Fibroblast of the conjunctiva (primary cell): ENCODE results near the gene SFT2D2.

Experiments used
- DNase-seq: peaks from one replicate; pipeline ENCODE4 v3.0.0-alpha.2; 2010; ENCODE audit warnings: low read depth

SFT2D2 gene

DNA sequence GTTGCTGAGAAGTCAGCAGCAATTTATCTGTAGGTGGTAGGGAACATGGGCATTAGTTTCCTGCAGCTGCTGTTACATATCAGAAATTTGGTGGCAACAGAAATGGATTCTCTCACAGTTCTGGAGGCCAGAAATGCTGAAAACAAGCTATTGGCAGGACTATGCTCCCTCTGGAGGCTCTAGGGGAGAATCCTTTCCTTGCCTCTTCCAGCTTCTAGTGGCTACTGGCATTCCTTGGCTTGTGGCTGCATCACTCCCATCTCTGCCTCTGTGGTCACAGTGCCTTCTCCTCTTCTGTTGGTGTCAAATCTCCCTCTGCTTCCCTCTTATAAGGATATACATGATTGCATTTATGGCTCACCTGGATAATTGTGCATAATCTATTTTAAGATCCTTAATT, 2.5 kb upstream of the SFT2D2 start:
- DNase-seq: no peak

DNA sequence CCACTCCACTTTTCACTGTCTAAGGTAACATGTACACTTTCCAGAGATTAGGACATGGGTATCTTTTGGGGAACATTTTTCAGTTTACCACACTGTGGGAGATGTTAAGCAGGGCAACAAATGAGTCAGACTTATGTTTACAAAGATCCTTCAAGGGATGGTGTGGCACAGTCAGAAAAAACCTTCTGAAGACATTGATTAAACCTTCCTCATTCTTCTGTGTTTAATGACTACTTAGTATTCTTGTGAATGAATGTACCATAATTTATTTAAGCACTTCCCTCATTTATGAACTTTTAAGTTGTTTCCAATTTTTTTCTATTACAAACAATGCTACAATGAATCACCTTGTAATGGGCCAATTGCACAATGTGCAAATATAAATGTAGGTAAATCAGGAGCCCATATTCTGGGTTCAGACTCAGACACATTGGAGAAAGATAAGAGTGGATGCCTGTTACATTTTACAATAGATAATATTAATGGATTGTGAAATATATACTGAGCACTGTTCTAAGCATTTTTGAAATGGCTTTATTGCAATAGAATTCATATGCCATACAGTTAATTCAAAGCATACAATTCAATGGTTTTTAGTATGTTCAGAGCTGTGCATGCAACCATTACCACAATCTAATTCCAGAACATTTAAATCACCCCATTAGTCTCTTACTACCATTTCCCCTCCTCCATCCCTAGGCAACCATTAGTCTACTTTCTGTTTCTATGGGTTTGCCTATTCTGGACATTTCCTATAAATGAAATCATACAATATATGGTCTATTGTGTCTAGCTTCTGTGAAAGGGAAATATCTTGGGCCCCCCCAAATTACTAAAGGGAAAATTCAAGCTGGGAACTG, 1.9 kb upstream of the SFT2D2 start:
- no peak for DNase-seq

DNA sequence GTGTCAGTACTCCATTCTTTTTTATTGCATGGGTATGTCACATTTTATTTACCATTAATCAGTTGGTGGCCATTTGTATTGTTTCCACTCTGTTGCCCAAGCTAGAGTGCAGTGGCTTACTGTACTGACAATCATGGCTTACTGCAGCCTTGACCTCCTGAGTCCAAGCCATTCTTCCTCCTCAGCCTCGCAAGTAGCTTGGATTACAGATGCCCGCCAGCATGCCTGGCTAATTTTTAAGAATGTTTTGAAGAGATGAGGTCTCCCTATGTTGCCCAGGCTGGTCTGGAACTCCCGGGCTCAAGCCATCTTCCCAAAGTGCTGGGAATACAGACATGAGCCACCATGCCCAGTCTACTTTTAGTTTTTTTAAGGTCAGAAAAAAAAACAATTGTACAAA, 813 bp upstream of the SFT2D2 start:
- no peak for DNase-seq

DNA sequence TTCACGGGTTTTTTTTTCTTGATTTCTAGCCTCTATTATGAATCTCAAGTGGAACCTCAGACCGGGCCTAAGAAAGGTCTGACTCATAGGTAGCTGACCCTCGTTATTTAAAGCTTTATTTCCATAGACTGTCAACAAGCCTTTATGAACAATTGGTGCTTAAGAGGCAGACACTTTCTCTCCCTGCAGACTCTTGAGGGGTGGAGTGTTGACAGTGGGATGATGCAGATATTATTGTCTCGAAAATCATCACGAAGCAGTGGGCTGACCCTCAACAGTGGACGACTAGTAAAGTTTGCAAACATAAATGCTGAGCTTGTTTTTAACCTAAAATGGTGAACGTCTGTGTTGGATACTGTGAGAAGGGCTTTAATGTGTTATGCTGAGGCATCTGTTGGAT, 1.8 kb downstream of the SFT2D2 start:
- no peak for DNase-seq

- no peak for DNase-seq
Observed at GRCh38 chr1:168229893-168230292, 4.1 kb downstream of the SFT2D2 start.

DNA sequence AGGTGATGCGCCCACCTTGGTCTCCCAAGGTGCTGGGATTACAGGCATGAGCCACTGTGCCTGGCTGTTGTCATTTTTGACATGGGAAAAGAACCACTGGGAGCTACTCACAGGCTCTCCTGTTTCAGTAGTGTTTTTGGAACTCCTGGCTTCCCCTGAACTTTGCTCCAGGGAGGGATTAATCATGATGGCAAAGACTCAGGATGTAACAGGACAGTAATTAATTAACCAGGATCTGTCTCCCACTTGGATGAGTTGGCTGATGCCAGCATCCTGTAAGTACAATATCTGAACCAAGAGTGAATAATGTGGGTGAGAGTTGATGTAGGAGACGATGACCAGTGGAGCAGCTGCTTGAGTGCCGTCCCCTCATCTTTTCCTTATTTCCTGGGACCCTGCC, 4.9 kb downstream of the SFT2D2 start:
- no peak for DNase-seq

GRCh38 chr1:168234846-168235547, 9.2 kb downstream of the SFT2D2 start:
- DNase-seq: no peak

DNA sequence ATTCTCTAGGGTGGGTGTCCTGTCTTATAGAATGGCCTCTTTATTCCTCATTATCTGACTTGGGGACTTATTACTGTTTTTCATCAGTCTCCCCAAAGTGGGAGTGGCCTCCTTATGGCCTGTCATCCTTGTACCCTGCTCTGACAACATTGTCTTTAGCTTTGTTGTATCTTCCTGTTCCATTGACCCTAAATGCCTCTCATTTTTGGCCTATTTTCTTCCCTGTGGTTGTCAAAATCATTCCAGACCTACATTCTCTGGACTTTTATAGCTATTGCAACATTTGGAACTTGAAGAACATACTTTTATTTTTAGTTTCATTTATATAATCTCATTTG, 9.7 kb downstream of the SFT2D2 start:
- DNase-seq: no peak

- no peak for DNase-seq
Observed at GRCh38 chr1:168235937-168236336, 10.1 kb downstream of the SFT2D2 start.

DNA sequence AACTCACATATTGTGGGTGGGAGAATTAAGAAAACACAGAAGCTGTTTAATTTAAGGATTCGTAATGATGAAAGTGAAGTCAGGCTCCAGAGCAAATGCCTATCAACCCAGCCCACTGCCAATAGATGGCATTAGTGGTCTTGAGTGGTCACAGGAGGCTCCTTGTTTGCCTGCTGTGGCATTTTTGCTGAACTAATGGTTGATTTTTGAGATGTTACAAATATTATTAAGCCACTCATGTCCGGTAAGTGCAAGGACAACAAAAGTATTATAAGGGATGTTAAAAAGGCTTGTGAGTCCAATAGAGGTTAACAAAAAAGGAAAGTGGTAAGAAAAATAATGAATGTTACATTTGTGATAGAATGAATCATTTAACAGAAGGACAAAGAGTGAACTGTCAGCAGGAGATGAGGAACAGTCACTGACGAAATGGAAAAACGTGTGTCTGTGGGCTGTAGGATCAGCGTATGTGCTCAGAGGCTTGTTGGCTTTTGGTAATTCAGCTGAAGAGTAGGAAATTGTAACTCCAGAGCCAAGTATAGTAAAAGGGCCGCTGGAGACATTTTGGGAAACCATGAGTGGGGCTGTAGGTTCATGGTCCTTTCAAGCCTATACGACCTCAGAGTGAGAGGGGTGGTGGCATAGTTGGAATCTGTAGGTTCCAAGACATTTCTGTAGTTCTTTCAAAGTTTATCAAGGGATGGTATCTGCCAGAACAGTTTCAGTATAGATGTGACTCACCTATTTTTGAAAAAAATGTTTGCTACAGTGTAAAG, 11.2 kb downstream of the SFT2D2 start:
- no peak for DNase-seq

GRCh38 chr1:168243198-168243597, 17.4 kb downstream of the SFT2D2 start:
- DNase-seq: no peak

DNA sequence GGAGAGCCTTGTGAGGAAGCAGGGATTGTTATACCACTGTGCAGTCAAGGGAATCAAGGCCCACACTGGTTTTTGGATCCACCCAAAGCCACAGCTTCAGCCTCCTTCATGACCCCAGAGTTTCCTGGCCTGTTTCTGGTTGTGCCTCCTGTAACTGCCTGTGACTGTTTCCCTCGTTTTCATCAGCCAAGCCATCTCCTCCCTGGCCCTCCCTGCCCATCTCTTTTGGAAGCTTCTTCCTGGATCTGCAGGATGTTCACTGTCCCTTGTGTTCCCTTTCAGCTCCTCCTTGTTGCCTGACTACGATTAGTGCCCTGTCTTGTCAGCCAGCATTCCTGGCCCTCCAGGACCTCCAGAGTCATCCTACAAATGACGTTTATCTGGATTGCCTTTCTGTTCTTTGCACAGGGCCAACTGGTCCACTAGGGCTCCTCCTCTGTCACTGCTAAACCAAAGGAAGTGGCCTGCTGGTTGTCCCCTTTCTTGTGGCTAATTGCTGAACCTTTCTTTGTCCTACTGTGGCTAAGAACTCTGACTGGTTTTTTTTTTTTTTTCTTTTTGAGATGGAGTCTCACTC, 17.9 kb downstream of the SFT2D2 start:
- DNase-seq: no peak

- no peak for DNase-seq
Observed at GRCh38 chr1:168245042-168245441, 19.2 kb downstream of the SFT2D2 start.

DNA sequence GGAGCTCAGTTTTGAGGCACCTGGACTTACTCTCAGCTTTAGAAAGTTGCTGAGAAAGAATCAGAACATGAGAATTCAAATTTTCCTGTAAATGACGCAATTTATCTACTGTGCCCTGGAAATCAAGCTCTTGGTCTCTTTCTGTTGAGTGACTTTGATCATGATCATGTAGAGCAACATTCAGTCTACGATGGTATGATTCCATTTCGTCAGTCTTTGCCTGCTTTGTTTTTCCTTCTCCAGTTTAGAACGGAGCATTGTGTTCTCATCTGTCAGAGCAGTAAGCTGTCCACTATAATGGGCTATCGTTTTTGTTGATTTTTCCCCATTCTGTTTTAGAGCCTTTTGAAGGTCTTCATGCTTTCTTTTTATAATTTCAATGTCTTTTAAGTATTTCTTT, 20.7 kb downstream of the SFT2D2 start:
- DNase-seq: no peak

DNA sequence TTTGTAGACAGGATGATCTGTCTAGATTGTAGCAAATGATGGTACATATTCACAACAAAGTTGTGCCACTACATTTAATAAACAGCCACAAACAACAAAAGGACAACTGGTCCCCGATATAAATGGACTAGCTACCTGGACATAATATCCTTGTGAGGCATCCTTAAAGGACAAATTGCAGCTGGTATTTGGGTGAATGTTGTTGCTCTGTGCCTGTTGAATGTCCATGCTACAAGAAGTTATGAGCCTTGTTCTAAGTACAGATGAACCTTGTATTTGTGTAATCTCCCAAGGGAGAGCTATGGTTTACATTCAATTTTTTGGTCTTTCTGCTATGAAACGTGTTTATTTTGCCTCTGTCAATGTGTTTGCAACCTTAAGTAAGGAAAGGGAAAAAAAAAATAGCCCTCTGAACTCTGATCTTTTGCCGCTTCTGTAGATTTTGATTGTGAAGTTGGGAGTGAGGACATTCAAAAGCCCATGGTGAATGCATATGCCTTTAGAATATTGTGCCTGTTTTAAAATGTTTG, 26.5 kb downstream of the SFT2D2 start:
- no peak for DNase-seq

- DNase-seq: no peak
Observed at GRCh38 chr1:168256164-168256563, 30.4 kb downstream of the SFT2D2 start.

GRCh38 chr1:168257397-168257796, 31.6 kb downstream of the SFT2D2 start:
- DNase-seq: no peak

DNA sequence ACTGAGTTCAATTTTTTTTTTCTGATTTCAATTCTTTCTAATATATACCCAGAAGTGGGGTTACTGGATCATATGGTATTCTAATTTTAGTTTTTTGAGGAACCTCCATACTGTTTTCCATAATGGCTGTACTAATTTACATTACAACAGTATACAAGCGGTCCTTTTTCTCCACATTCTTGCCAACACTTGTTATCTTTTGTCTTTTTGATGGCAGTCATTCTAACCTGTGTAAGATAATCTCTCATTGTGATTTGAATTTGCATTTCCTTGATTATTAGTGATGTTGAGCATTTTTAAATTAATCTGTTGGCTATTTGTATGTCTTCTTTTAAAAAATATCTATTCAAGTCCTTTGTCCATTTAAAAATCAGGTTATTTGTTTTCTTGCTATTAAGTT, 33.8 kb downstream of the SFT2D2 start:
- DNase-seq: no peak

DNA sequence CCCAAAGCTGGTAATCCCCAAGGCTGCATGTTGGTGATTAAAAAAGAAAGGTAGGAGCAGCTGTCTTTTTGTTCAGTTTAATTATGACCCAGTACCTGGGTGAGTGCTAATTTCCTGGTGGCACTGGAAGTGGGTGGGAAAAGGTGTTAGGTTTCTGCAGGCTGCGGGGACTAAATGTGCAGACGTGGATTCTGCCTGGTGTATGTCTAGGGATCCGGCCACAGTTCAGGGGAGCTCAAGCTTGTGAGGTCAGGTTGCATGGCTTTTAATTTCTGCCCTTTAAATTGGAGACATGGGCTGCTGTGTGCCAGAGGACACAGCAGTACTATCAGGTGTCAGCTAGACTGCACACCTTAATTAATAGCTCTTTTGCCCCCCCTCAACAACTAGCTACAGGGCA, 34.6 kb downstream of the SFT2D2 start:
- no peak for DNase-seq

- DNase-seq: no peak
Observed at GRCh38 chr1:168261390-168261789, 35.6 kb downstream of the SFT2D2 start.

DNA sequence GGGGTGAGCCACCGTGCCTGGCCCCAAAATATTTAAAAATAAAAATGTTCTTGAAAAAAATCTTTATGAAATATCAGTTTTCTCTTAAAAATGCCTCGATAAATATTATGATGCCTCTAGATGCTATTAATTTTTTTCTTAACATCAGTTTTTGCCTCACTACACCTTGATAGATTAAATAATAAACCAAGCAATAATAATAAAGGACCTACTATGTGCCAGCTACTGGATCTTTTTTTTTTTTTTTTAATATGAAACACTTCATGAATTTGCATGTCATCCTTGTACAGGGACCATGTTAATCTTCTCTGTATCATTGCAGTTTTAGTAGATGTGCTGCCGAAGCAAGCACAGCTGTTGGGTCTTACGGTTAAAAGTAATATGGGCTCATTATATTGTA, 37.3 kb downstream of the SFT2D2 start:
- DNase-seq: no peak

- no peak for DNase-seq
Observed at GRCh38 chr1:168264296-168264695, 38.5 kb downstream of the SFT2D2 start.
